ENCODE results near the gene ISCU.

- TF ChIP-seq POLR2A (IDR thresholded peaks at IDR 0.05; ENCODE audit: low read depth, low read length) (no peak), POLR2AphosphoS5 (IDR thresholded peaks at IDR 0.05; ENCODE audit: low read depth, low read length) (no peak), TAF1 (IDR thresholded peaks at IDR 0.05; ENCODE audit: low read depth, low read length) (no peak), PAX5 (IDR thresholded peaks at IDR 0.05; ENCODE audit: insufficient read depth, low read length, severe bottlenecking) (no peak), SPI1 (IDR thresholded peaks at IDR 0.05; ENCODE audit: low read depth, low read length) (no peak)
Observed at GRCh38 chr12:108618079-108618952, 55.9 kb downstream of the ISCU start.
